Caco-2 (cell line): ENCODE measurements around the gene SLC2A13. TPM values are rescaled to one million over a fixed set of nuclear protein-coding genes. Genes with fewer than 3 reads are reported as not detected.

ENCODE experiments used
- BruUV-seq: library from RNA; stranded (reverse); fragments of 400-500 nt; replicated peaks from 2 replicates; lab custom pipeline; 2021; lab: Mats Ljungman, UMichigan
- CTCF ChIA-PET: fragments of 300-600 bp; sonication (Branson Sonifier 250); formaldehyde crosslinking; loops from one replicate; lab custom pipeline; 2022; ENCODE audit warnings: antibody characterized with exemption; lab: Charles Lee
- POLR2A ChIA-PET: fragments of 300-600 bp; sonication (Branson Sonifier 250); formaldehyde crosslinking; loops from one replicate; lab custom pipeline; 2022; ENCODE audit warnings: antibody characterized with exemption; lab: Charles Lee
- DNase-seq, 2 experiments: peaks; one replicate each; pipeline versions ENCODE4 v3.0.0 to v3.0.0-alpha.2; 2020 to 2022
- H3K27me3 ChIP-seq: replicated peaks from 2 replicates; pipeline ENCODE4 v1.6.0; 2011; ENCODE audit warnings: low read length; ENCODE audit not compliant: control insufficient read depth, insufficient read depth
- H3K36me3 ChIP-seq: 2 replicates; pipeline ENCODE4 v1.5.1; 2011; ENCODE audit warnings: low read length; ENCODE audit not compliant: control insufficient read depth, insufficient read depth
- H3K4me1 ChIP-seq: fragments of 250-450 bp; sonication (Bioruptor Pico); 2 replicates; pipeline ENCODE4 v1.5.1; 2020; ENCODE audit warnings: mild to moderate bottlenecking
- H3K4me3 ChIP-seq: 2 replicates; pipeline ENCODE4 v1.5.1; 2011; ENCODE audit warnings: low read depth, mild to moderate bottlenecking, control low read depth, low read length
- H3K9me3 ChIP-seq: fragments of 250-450 bp; sonication (Bioruptor Pico); 2 replicates; pipeline ENCODE4 v1.5.1; 2020; ENCODE audit warnings: mild to moderate bottlenecking, moderate library complexity
- H3K27ac Mint-ChIP-seq: one replicate; pipeline ENCODE4 v1.8.0; 2022; ENCODE audit warnings: mixed read lengths; ENCODE audit not compliant: unreplicated experiment
- H3K27me3 Mint-ChIP-seq: one replicate; pipeline ENCODE4 v1.8.0; 2022; ENCODE audit warnings: mixed read lengths; ENCODE audit not compliant: insufficient read depth, unreplicated experiment
- H3K36me3 Mint-ChIP-seq: one replicate; pipeline ENCODE4 v1.8.0; 2022; ENCODE audit warnings: mild to moderate bottlenecking, mixed read lengths; ENCODE audit not compliant: insufficient read depth, unreplicated experiment
- H3K4me1 Mint-ChIP-seq: one replicate; pipeline ENCODE4 v1.8.0; 2022; ENCODE audit warnings: low read depth, mixed read lengths; ENCODE audit not compliant: unreplicated experiment
- H3K4me3 Mint-ChIP-seq: one replicate; pipeline ENCODE4 v1.8.0; 2022; ENCODE audit warnings: mild to moderate bottlenecking, moderate library complexity, mixed read lengths; ENCODE audit not compliant: unreplicated experiment
- H3K9me3 Mint-ChIP-seq: one replicate; pipeline ENCODE4 v1.8.0; 2022; ENCODE audit warnings: mixed read lengths; ENCODE audit not compliant: unreplicated experiment
- intact Hi-C: fragments of 100-400 bp; cut with micrococcal nuclease; formaldehyde crosslinking; loops from one replicate; pipeline ENCODE4 v1.10.0; 2022; ENCODE audit not compliant: unreplicated experiment
- total RNA-seq: library from RNA; stranded (reverse); gene quantifications from 2 replicates; pipeline ENCODE4 v1.2.3, GENCODE V29; 2022
- TF ChIP-seq, protein P1 (sequence below), 2 experiments: fragments of 200-600 bp in 1 of 2; IDR thresholded peaks; 1 replicate in 1 of 2; 2 replicates in 1 of 2; pipeline versions ENCODE4 v1.5.1 to v1.8.0; 2011 to 2022; ENCODE audit warnings: antibody characterized with exemption in 1 of 2, control low read depth in 1 of 2, inconsistent platforms in 1 of 2, low read depth in 1 of 2, low read length in 1 of 2, mild to moderate bottlenecking in 1 of 2, moderate library complexity in 1 of 2; ENCODE audit not compliant: insufficient read depth in 1 of 2, severe bottlenecking in 1 of 2, unreplicated experiment in 1 of 2

SLC2A13 gene
- total RNA-seq, 1 experiment from 2014 or later = 3.0 TPM

DNA sequence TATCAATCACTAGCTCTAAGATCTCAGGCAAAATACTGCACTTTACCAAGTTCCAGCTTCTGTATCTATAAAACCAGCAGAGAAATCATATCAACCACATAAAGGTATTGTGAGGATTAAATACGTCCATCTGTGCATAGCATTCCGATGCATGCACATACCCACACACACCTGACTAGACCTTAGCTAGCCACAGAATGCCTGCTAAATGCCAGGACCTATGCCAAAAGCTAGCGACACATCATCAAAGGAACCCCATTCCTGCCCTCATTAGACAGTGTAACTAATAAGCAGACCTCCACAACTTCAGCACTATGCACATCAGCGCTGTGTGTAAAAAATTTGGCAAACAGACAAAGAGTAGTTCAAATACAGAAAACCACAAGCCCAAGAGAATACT is 185.2 kb downstream of the SLC2A13 start:
- Histone ChIP-seq H3K27me3 (no peaks in the 10 kb centered on the region), H3K4me3 (no peak overlapping the region), H3K4me1 (no peaks in the 10 kb centered on the region), H3K9me3 (no peaks in the 10 kb centered on the region), H3K36me3 (no peaks in the 10 kb centered on the region)
- Mint-ChIP-seq H3K4me3 (no peak overlapping the region), H3K9me3 (no peaks in the 10 kb centered on the region), H3K36me3 (no peaks in the 10 kb centered on the region), H3K27ac (no peak overlapping the region), H3K27me3 (no peaks in the 10 kb centered on the region), H3K4me1 (no peaks in the 10 kb centered on the region)
- POLR2A ChIA-PET = no interaction called here
- BruUV-seq = no TSS peak
- no peak for DNase-seq
- intact Hi-C loops = no loop called here
- TF ChIP-seq, protein P1, sequence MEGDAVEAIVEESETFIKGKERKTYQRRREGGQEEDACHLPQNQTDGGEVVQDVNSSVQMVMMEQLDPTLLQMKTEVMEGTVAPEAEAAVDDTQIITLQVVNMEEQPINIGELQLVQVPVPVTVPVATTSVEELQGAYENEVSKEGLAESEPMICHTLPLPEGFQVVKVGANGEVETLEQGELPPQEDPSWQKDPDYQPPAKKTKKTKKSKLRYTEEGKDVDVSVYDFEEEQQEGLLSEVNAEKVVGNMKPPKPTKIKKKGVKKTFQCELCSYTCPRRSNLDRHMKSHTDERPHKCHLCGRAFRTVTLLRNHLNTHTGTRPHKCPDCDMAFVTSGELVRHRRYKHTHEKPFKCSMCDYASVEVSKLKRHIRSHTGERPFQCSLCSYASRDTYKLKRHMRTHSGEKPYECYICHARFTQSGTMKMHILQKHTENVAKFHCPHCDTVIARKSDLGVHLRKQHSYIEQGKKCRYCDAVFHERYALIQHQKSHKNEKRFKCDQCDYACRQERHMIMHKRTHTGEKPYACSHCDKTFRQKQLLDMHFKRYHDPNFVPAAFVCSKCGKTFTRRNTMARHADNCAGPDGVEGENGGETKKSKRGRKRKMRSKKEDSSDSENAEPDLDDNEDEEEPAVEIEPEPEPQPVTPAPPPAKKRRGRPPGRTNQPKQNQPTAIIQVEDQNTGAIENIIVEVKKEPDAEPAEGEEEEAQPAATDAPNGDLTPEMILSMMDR (IDR thresholded peaks at IDR 0.05; ENCODE audit: insufficient read depth in 1 of 2, low read depth in 1 of 2, low read length in 1 of 2, severe bottlenecking in 1 of 2, unreplicated experiment in 1 of 2) = no peak
- CTCF ChIA-PET = no interaction called here

DNA sequence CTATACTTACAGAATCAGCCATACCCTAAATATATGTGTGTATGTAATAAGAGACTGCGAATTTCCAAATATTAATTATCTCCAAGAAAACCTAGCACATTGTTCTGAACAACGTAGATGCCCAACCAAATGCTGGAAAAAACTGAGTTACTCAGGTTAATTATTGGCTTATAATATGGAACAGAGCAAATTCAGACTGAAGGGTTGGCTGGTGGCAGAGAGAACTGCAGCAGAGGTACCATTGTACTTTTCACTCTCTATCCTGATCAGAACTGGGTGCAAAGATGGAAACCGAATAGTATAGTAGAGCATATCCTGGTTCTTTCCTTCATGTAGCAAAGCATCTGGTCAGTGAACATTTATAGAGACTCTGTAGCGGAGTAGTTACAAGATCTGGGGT is 185.7 kb downstream of the SLC2A13 start:
- H3K27me3 Mint-ChIP-seq = no peaks in the 10 kb centered on the region
- TF ChIP-seq, protein P1 (IDR thresholded peaks at IDR 0.05; ENCODE audit: insufficient read depth in 1 of 2, low read depth in 1 of 2, low read length in 1 of 2, severe bottlenecking in 1 of 2, unreplicated experiment in 1 of 2) = no peak
- H3K4me1 Mint-ChIP-seq = no peaks in the 10 kb centered on the region
- ChIA-PET CTCF (no interaction called here), POLR2A (no interaction called here)
- H3K27ac Mint-ChIP-seq = no peak overlapping the region
- Histone ChIP-seq H3K36me3 (no peaks in the 10 kb centered on the region), H3K27me3 (no peaks in the 10 kb centered on the region), H3K4me1 (no peaks in the 10 kb centered on the region), H3K9me3 (no peaks in the 10 kb centered on the region), H3K4me3 (no peak overlapping the region)
- no peaks in the 10 kb centered on the region for H3K36me3 Mint-ChIP-seq
- DNase-seq = no peak
- H3K4me3 Mint-ChIP-seq = no peak overlapping the region
- intact Hi-C loops = no loop called here
- H3K9me3 Mint-ChIP-seq = no peaks in the 10 kb centered on the region
- no TSS peak for BruUV-seq

DNA sequence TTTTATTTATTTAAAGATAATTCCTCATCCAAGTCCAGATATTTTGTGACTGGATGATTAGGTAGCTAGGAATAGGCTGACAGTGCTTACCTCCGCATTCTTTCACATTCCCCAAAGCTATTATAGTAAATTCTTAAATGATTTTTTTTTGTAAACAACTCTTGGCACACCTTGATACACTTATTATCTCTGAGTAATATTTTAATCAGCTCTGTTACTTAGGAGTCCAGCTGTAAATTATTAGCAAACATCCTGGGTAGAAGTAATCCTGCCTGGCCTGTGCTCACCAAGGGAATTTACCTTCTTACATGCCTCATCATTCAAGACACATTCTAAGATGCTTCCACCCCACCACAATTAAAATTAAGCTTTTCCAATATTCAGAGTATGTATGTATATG is 186.1 kb downstream of the SLC2A13 start:
- Histone ChIP-seq H3K36me3 (no peaks in the 10 kb centered on the region), H3K4me3 (no peak overlapping the region), H3K27me3 (no peaks in the 10 kb centered on the region), H3K4me1 (no peaks in the 10 kb centered on the region), H3K9me3 (no peaks in the 10 kb centered on the region)
- TF ChIP-seq, protein P1 (IDR thresholded peaks at IDR 0.05; ENCODE audit: insufficient read depth in 1 of 2, low read depth in 1 of 2, low read length in 1 of 2, severe bottlenecking in 1 of 2, unreplicated experiment in 1 of 2) = no peak
- no TSS peak for BruUV-seq
- intact Hi-C loops = no loop called here
- no peak overlapping the region for H3K4me3 Mint-ChIP-seq
- H3K27me3 Mint-ChIP-seq = no peaks in the 10 kb centered on the region
- no peaks in the 10 kb centered on the region for H3K4me1 Mint-ChIP-seq
- no peaks in the 10 kb centered on the region for H3K36me3 Mint-ChIP-seq
- no peak overlapping the region for H3K27ac Mint-ChIP-seq
- CTCF ChIA-PET = no interaction called here
- POLR2A ChIA-PET = no interaction called here
- no peaks in the 10 kb centered on the region for H3K9me3 Mint-ChIP-seq
- no peak for DNase-seq
